Esophagus squamous epithelium (tissue), 5 donors: ENCODE measurements around the gene TRAM2. TPM values are rescaled to one million over a fixed set of nuclear protein-coding genes. Genes with fewer than 3 reads are reported as not detected.

Experiments
- DNase-seq: peaks from one replicate; lab custom pipeline; 2025; lab: John Stamatoyannopoulos, UW
- H3K27ac ChIP-seq, 4 donors: fragments of 200-600 bp; sonication (generic); one replicate each; pipeline ENCODE4 v1.5.1; 2016 to 2019; ENCODE audit warnings: mild to moderate bottlenecking in 1 of 4
- H3K27me3 ChIP-seq, 4 donors: fragments of 200-600 bp; sonication (generic); 1 replicate in 3 of 4; 2 replicates in 1 of 4; pipeline versions ENCODE4 v1.5.1 to v1.6.0; 2017 to 2021; ENCODE audit warnings: antibody characterized with exemption in 1 of 4
- H3K36me3 ChIP-seq, 3 donors: fragments of 200-600 bp; sonication (generic); one replicate each; pipeline ENCODE4 v1.5.1; 2016 to 2019
- H3K4me1 ChIP-seq, 3 donors: fragments of 200-600 bp; sonication (generic); one replicate each; pipeline ENCODE4 v1.5.1; 2017 to 2019
- H3K4me3 ChIP-seq, 4 donors: fragments of 200-600 bp; sonication (generic); 1 replicate in 3 of 4; 2 replicates in 1 of 4; pipeline ENCODE4 v1.5.1; 2016 to 2019; ENCODE audit warnings: mild to moderate bottlenecking in 2 of 4, moderate library complexity in 1 of 4
- H3K9me3 ChIP-seq, 3 donors: fragments of 200-600 bp; sonication (generic); one replicate each; pipeline ENCODE4 v1.5.1; 2016 to 2019
- POLR2A ChIP-seq, 4 donors: fragments of 450-650 bp; IDR thresholded peaks; one replicate each; pipeline ENCODE4 v1.6.1; 2017; ENCODE audit warnings: antibody characterized with exemption in 4 of 4, mild to moderate bottlenecking in 4 of 4, moderate library complexity in 3 of 4
- WGBS, 2 donors: methylation state at CpG; one replicate each; pipeline ENCODE4 v1.1.5; 2018; 5-methylcytosine and 5-hydroxymethylcytosine counted together
- intact Hi-C: fragments of 100-400 bp; cut with DNase I; formaldehyde crosslinking; loops from one replicate; pipeline ENCODE4 v1.15.0; 2022
- total RNA-seq, 4 donors: library from RNA; depleted of rRNA; stranded (reverse); fragments of >200 nt; gene quantifications; one replicate each; pipeline ENCODE4 v1.1.0, GENCODE V29; 2016
- TF ChIP-seq, protein P1 (sequence below), 6 experiments: fragments of 450-650 bp in 4 of 6; fragments of 200-600 bp in 2 of 6; sonication (generic) in 2 of 6; IDR thresholded peaks; one replicate each; pipeline ENCODE4 v1.5.1; 2016 to 2019; ENCODE audit warnings: antibody characterized with exemption in 6 of 6, mild to moderate bottlenecking in 4 of 6, moderate library complexity in 4 of 6
- donor health status: DM: yes; HTN: yes; CAD: no.

The TRAM2 gene
- total RNA-seq, 4 donors from 2014 or later = 2.3 to 8.6 (median 5.3) TPM

DNA sequence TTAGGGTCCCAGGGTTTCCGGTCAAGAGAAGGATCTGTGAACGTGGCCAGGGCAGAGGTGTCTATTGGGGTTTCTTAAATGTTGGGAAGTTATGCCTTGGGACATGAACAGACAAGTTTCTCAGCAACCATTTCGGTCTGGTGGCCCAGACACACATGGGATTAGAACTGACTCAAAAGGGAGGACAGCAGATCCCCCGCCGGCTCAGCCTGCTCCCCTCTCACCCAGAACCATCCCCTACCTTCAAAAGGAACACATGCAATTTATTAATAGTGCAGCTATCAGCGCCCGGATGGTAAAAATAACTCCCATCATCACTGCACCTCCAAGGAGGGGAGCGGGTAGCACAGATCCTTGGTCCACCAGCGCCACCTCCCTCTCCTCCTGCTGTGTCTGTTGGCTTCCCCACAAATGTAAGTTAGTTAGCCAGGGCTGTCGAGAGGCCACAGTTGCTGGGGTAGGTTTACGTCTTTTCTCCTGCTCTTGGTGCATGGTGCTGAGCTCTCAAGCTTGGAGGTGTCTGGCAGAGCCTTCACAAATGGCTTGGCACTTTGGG is 77.1 kb downstream of the TRAM2 start:
- peak overlapping the region in 1 of 4 donors; percentile 12 for H3K27ac ChIP-seq
- no peak overlapping the region for H3K4me3 ChIP-seq
- 75 to 81% methylated on average over 6 to 9 of the region's 11 CpGs for WGBS, 2 donors
- H3K4me1 ChIP-seq = peaks cover 19 to 49% (median 31%) of the 10 kb centered on the region in 3 donors
- H3K27me3 ChIP-seq = peaks cover 0 to 39% (median 0%) of the 10 kb centered on the region in 4 donors
- intact Hi-C loops = loop anchor here (5.0 kb wide), 1 partner anchor 78 kb away; the partner anchor contains the start of gene TRAM2
- TF ChIP-seq, protein P1, sequence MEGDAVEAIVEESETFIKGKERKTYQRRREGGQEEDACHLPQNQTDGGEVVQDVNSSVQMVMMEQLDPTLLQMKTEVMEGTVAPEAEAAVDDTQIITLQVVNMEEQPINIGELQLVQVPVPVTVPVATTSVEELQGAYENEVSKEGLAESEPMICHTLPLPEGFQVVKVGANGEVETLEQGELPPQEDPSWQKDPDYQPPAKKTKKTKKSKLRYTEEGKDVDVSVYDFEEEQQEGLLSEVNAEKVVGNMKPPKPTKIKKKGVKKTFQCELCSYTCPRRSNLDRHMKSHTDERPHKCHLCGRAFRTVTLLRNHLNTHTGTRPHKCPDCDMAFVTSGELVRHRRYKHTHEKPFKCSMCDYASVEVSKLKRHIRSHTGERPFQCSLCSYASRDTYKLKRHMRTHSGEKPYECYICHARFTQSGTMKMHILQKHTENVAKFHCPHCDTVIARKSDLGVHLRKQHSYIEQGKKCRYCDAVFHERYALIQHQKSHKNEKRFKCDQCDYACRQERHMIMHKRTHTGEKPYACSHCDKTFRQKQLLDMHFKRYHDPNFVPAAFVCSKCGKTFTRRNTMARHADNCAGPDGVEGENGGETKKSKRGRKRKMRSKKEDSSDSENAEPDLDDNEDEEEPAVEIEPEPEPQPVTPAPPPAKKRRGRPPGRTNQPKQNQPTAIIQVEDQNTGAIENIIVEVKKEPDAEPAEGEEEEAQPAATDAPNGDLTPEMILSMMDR (IDR thresholded peaks at IDR 0.05) = no peak
- no peak for TF ChIP-seq POLR2A (IDR thresholded peaks at IDR 0.05)
- no peaks in the 10 kb centered on the region for H3K9me3 ChIP-seq
- DNase-seq = no peak
- peaks cover 0 to 18% (median 0%) of the 10 kb centered on the region in 3 donors for H3K36me3 ChIP-seq

DNA sequence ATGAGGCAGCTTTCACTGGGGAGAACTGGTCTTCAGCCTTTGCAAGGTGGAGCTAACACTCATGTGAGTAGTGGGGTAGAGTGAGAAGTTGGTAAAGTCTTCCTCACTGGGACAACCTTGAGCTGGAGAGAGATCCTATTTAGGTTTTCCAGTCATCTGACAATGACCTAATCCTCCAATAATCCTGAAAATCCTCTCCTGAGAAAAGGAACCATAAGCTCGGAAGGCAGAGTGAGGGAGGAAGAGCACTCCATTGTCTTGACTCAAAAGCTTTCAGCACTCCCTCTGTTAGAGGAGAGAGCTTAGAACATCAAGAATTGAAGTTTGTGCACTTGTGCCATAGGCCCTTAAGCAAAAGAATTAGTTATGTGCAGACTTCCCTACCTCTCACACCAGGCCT is 77.8 kb downstream of the TRAM2 start:
- H3K27ac ChIP-seq = peak overlapping the region in 1 of 4 donors; percentile 60
- no peaks in the 10 kb centered on the region for H3K9me3 ChIP-seq
- TF ChIP-seq POLR2A (IDR thresholded peaks at IDR 0.05) = no peak
- TF ChIP-seq, protein P1 (IDR thresholded peaks at IDR 0.05) = no peak
- no peak for DNase-seq
- no peak overlapping the region for H3K4me3 ChIP-seq
- H3K27me3 ChIP-seq = peaks cover 0 to 39% (median 0%) of the 10 kb centered on the region in 4 donors
- 31 to 67% methylated on average over 1 of the region's 1 CpG for WGBS, 2 donors
- H3K4me1 ChIP-seq = peaks cover 12 to 41% (median 23%) of the 10 kb centered on the region in 3 donors
- peaks cover 0 to 18% (median 0%) of the 10 kb centered on the region in 3 donors for H3K36me3 ChIP-seq
- intact Hi-C loops = no loop called here

DNA sequence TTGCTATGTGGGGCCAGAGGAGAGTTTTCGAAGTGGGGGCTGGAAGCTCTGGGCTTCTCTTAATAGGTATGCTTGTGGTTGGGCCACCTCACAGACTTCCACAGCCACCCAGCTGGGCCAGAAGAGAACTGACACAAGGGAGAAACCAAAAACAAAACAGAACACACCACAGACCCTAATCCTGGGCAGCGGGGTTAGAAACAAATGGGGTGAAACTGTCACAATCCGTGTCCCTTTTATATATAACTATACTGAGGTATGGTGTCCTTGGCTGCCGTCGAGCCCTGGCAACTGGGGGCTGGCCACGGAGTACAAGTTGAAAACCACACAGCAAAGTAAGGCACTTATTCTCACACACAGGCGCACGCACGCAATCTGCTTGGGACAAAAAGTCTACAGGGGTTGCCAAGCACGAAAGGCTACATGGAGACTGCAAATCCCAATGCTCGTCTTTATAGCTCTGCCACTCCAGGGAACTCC is 78.3 kb downstream of the TRAM2 start:
- WGBS, 2 donors = 69 to 88% methylated on average over 9 to 10 of the region's 11 CpGs
- peaks cover 0 to 18% (median 0%) of the 10 kb centered on the region in 3 donors for H3K36me3 ChIP-seq
- TF ChIP-seq, protein P1 (IDR thresholded peaks at IDR 0.05) = no peak
- no peak for TF ChIP-seq POLR2A (IDR thresholded peaks at IDR 0.05)
- DNase-seq = no peak
- no peak overlapping the region for H3K4me3 ChIP-seq
- H3K27ac ChIP-seq = peak overlapping the region in 1 of 4 donors; percentile 60
- H3K4me1 ChIP-seq = peaks cover 7 to 37% (median 19%) of the 10 kb centered on the region in 3 donors
- peaks cover 0 to 39% (median 0%) of the 10 kb centered on the region in 4 donors for H3K27me3 ChIP-seq
- intact Hi-C loops = no loop called here
- no peaks in the 10 kb centered on the region for H3K9me3 ChIP-seq

DNA sequence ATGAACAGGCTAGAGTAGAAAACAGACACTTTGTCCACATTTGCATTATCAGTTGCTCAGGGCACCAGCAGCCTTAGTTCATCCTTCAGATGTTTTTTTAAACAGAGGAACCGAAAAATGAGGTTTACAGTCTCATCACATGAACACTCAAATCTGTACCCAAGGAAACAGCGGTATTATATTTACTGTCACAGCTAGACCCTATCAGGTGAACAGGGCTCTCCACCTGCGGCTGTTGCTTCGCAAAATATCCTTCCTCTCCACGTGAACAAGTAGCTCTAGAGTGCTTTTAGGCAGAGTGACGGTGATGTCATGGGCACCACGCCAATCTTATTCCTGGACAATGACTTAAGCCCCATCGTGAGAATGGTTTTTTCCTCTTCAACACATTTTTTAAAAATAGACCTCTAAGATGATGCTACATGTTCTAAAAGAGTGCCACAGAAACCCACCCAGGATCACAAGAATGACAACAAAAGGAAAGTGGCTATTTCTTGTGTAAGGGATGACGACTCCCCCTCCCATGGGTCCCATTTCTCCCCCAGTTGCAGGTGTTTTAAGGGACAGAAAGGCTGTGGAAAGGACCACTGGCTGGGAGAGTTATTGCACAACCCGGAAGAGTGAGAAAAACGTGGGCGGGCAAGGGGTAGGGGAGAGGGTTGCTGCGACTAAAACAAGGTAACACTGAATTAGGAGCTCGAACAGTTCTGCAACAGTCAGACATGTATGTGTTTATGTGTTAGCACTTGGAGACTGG is 79.0 kb downstream of the TRAM2 start:
- H3K4me1 ChIP-seq = peaks cover 0 to 29% (median 11%) of the 10 kb centered on the region in 3 donors
- H3K9me3 ChIP-seq = no peaks in the 10 kb centered on the region
- peak overlapping the region in 1 of 4 donors; percentile 60 for H3K27ac ChIP-seq
- H3K27me3 ChIP-seq = peaks cover 0 to 36% (median 0%) of the 10 kb centered on the region in 4 donors
- TF ChIP-seq, protein P1 (IDR thresholded peaks at IDR 0.05) = no peak
- no peak for TF ChIP-seq POLR2A (IDR thresholded peaks at IDR 0.05)
- intact Hi-C loops = no loop called here
- peaks cover 0 to 14% (median 0%) of the 10 kb centered on the region in 3 donors for H3K36me3 ChIP-seq
- 63 to 77% methylated on average over 14 of the region's 14 CpGs for WGBS, 2 donors
- H3K4me3 ChIP-seq = no peak overlapping the region
- DNase-seq = no peak

DNA sequence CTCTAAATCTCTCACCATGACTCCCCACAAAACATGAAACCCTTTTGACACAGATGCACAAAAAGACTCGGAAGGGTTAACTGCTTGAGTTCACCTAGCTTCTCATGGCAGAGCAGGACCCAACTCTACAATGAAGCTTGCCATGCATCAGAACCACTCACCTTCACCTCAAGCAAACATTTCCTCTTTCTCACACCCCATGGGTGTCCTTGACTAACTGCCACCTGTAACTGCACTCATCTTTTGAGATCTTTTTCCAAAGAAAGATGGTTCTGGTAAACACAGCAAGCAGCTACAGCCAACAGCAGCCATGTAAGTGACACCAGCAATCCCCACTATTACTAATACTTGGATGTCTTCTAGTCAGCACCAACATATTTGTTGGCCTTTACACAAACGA is 80.2 kb downstream of the TRAM2 start:
- Histone ChIP-seq H3K27ac (no peak overlapping the region), H3K4me1 (peaks cover 0 to 27% (median 11%) of the 10 kb centered on the region in 3 donors), H3K9me3 (no peaks in the 10 kb centered on the region), H3K27me3 (peaks cover 0 to 24% (median 0%) of the 10 kb centered on the region in 4 donors), H3K36me3 (peaks cover 0 to 2% (median 0%) of the 10 kb centered on the region in 3 donors), H3K4me3 (no peak overlapping the region)
- no peak for DNase-seq
- TF ChIP-seq POLR2A (IDR thresholded peaks at IDR 0.05) = no peak
- TF ChIP-seq, protein P1 (IDR thresholded peaks at IDR 0.05) = no peak
- intact Hi-C loops = no loop called here
- WGBS, 2 donors = 83 to 87% methylated on average over 2 of the region's 2 CpGs
